HG03196 (cell line): ENCODE results near the gene ARFGEF3.
A peak's percentile ranks its signal among the peaks of the same experiment; 100 is the strongest.
"Not testable (repeated sequence)": the region's sequence is repeated elsewhere in the genome, so short reads cannot be mapped to it uniquely, and the experiment has no call there.

Experiments used
- ATAC-seq: cut with Tn5 transposase; IDR thresholded peaks from one replicate; pipeline ENCODE4 v1.9.1; 2021; ENCODE audit not compliant: unreplicated experiment

ARFGEF3 gene, protein sequence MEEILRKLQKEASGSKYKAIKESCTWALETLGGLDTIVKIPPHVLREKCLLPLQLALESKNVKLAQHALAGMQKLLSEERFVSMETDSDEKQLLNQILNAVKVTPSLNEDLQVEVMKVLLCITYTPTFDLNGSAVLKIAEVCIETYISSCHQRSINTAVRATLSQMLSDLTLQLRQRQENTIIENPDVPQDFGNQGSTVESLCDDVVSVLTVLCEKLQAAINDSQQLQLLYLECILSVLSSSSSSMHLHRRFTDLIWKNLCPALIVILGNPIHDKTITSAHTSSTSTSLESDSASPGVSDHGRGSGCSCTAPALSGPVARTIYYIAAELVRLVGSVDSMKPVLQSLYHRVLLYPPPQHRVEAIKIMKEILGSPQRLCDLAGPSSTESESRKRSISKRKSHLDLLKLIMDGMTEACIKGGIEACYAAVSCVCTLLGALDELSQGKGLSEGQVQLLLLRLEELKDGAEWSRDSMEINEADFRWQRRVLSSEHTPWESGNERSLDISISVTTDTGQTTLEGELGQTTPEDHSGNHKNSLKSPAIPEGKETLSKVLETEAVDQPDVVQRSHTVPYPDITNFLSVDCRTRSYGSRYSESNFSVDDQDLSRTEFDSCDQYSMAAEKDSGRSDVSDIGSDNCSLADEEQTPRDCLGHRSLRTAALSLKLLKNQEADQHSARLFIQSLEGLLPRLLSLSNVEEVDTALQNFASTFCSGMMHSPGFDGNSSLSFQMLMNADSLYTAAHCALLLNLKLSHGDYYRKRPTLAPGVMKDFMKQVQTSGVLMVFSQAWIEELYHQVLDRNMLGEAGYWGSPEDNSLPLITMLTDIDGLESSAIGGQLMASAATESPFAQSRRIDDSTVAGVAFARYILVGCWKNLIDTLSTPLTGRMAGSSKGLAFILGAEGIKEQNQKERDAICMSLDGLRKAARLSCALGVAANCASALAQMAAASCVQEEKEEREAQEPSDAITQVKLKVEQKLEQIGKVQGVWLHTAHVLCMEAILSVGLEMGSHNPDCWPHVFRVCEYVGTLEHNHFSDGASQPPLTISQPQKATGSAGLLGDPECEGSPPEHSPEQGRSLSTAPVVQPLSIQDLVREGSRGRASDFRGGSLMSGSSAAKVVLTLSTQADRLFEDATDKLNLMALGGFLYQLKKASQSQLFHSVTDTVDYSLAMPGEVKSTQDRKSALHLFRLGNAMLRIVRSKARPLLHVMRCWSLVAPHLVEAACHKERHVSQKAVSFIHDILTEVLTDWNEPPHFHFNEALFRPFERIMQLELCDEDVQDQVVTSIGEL (N-terminal part only)

DNA sequence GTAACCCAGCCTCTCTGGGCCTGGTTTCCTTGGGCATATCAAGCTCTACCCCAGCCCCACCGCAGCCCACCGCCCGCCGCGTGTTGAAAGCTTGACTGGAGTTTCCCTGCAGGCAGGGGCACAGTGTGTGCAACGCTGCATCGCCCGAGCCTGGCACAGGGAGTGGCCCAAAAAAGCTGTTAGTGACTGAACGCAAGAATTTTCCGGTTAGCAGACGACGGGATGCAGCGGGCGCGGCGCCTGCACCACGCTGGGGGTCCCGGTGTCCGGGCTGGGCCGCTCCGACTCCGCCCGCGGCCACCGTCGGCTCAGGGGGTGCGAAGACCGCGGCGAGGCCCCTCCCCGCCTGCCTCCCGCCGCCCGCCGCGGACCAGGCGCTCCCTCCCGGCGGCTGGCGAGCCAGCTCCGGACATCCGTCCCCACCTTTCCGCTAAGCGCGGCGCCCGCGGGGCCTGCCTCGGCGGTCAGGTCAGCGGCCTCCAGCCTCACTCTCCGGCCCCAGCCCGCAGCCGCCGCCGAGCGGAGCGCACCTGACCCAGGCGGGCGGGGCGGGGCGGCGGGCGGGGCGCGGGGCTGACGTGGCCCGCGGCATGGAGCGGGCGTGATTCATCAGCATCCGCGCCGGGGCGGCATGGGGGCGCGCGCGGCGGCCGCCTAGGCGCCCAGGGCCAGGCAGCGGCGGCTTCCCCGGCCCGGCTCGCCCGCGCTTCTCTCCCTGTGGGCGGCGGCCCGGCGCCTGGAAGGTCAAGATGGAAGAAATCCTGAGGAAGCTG is at the start of gene ARFGEF3:
TSS of gene ARFGEF3 (plus strand) at position 602 of the 773 bp plus-strand sequence. CDS start at position 750, 148 bp downstream.
- ATAC-seq: peak; percentile 83

DNA sequence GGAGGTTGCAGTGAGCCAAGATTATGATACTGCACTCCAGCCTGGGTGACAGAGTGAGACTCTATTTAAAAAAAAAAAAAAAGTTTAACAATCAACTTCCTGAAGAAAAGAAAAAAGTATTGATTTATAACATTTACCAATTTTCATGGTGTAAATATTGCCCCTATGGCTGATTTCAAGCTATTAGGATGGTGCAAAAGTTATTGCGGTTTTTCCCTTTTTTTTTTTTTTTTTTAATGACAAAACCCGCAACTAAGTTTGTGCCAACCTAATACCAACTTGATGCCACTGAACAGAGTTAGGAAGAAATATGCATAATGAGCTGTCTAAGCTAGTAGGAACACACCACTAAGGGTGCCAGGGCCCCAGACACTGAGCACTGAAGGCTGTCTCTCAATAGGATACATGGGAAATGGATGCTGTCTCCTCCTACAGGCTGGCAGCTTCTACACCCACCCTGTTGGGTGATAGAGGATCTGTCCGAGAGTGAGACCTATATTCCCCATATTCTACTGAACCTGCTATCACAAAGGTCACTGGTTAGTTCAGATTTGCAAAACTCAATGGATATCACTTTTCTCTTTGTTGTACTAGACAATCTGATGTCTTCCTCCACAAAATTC is 48.0 kb upstream of the ARFGEF3 start:
- no peak for ATAC-seq

DNA sequence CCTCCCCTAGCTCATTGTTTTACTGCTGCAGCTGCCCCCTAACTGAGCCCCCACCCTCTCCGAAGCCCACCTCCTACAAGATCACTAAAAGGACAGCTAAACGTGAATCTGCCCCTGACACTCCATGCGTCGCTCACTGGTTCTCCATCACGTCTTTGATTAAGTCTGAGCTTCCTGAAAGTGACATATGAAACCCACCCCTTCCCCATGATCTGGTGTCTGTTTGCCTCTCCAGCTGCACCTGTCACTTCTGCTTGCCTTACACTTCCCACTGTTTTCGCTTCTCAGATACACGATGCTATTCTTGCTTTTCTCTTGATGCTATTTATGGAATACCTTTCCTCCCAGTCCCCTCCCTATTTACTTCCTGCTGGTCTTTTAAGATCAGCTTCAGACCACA is 46.5 kb upstream of the ARFGEF3 start:
- no peak for ATAC-seq

DNA sequence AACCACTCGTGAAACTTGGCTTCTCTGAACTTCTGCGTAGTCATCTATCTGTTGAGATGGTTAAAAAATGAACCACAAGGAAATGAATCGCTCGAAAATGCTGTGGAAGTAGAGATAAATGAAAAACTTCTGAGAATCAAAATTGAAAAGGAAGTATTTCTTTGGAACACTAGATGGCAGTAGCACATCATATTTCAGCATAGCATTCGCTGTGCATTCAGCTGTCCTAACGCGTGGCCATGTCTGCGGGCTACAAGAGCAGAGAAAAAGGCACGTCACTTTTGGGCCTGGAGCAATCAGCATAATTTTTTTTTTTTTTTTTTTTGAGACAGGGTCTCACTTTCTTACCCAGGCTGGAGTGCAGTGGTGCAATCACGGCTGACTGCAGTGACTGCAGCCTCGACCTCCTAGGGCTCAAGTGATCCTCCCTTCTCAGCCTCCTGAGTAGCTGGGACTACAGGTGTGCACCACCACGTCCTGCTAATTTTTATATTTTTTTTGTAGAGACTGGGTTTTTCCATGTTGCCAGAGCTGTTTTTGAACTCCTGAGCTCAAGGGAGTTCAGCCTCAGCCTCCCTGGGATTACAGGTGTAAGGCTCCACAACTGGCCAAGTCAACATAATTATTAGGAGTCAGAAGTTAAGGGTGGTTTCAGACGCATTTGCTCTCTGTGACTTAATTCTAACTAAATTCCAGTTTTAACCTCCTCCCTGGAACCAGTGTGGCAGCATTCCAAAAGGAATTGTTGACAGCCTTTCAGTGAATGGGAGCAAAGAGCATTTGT is 45.7 kb upstream of the ARFGEF3 start:
- peak; percentile 79 for ATAC-seq

DNA sequence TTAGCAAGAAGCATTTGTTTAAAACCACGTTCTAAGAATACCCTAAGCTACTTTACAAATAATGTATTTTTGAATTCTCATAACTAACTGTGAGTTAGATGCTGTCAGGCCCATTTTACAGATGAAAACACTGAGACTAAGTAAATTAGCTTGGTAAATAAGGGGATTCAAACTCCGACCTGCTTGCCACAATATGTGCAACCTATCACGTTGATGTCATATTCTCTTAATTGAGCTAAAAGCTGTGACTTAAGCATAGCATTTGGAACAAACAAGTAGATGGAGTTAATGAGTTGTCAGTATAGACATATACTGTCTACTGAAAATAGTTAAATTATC is 45.1 kb upstream of the ARFGEF3 start:
- ATAC-seq: no peak

DNA sequence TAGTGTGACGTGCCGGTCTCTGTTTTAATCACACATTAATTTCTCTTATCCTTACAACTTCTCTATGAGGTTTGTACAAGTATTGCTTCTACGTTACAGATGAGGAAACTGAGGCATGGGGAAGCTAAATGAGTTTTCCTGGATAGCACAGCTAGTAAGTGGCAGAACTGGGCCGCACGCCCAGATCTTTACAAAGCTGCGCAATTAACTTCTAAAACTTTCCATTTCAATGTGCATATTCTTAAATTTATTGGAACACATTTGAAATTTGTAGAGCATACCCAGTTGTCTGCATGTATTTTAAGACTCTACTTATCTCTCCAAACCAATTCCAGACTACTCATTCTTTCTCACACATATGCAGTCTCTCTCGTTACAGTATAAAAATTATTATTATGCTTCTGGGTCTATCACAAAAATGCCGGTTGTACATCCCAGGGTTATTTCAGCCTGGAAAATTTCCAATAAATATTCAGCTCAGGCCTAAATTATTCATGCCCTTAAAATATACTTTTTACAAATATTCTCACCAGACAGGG is 44.3 kb upstream of the ARFGEF3 start:
- no peak for ATAC-seq

DNA sequence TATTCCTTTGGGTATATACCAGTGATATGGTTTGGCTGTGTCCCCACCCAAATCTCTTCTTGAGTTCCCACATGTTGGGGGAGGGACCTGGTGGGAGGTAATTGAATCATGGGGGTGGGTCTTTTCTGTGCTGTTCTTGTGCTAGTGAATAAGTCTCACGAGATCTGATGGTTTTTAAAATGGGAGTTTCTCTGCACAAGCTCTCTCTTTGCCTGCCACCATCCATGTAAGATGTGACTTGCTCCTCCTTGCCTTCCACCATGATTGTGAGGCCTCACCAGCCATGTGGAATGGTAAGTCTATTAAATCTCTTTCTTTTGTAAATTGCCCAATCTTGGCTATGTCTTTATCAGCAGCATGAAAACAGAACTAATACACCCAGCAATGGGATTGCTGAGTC is 42.5 kb upstream of the ARFGEF3 start:
- ATAC-seq: not testable (repeated sequence)

DNA sequence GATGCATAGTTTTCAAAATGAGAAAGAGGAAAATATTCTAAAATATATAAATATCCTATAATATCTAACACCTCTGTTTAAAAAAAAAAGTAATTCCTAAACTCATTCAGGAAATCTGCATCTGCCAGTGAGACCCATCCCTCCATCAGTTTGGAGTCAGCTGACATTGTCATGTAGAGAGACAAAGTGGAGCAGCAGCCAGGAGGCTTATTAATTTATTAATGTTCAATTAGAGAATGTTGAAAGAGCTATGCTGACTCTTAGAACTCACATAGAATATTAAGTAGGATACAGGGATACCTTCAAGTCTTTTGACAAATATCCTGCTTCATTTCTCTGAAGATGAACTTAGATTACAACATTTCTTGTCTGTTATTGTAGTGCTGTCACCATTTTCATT is 41.8 kb upstream of the ARFGEF3 start:
- ATAC-seq: no peak

DNA sequence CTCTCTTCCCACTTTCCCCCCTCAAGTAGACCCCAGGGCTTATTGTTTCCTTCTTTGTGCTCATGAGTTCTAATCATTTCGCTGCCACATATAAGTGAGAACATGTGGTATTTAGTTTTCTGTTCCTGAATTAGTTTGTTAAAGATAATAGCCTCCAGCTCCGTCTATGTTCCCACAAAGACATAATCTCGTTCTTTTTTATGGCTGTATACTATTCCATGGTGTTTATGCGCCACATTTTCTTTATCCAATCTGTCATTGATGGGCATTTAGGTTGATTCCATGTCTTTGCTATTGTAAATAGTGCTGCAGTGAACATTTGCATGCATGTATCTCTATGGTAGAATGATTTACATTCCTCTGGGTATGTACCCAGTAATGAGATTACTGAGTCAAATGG is 37.6 kb upstream of the ARFGEF3 start:
- ATAC-seq: no peak

DNA sequence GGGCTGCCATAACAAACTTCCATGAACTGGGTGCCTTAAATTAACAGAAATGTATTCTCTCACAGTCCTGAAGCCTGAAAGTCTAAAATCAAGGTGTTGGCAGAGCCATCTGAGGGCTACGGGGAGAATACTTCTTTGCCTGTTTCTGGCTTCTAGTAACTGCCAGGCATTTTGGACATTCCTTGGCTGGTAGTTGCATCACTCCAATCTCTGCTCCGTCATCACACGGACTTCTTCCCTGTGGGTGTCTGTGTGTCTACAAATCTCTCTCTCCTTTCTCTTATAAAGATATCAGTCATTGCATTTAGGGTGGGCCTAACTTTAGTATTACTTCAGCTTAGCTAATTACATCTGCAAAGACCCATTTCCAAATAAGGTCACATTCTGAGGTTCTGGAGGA is 33.6 kb upstream of the ARFGEF3 start:
- ATAC-seq: no peak

DNA sequence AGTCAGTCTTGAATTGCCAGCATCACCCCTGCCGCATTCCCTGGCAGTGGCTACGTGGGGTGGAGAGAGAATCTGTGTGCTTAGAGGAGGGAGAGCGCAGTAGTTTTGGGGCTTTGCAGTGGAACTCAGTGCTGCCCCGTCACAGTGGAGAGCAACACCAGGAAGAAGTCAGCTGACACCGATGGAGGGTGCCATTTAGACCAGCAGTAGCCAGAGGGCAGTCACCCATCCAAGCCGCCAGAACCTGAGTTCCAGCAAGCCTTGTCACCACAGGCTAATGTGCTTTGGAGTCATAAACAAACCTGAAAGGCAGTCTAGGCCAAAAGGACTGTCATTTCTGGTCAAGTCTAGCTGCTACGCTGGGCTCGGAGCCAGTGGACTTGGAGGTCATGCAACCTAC is 32.5 kb upstream of the ARFGEF3 start:
- no peak for ATAC-seq

DNA sequence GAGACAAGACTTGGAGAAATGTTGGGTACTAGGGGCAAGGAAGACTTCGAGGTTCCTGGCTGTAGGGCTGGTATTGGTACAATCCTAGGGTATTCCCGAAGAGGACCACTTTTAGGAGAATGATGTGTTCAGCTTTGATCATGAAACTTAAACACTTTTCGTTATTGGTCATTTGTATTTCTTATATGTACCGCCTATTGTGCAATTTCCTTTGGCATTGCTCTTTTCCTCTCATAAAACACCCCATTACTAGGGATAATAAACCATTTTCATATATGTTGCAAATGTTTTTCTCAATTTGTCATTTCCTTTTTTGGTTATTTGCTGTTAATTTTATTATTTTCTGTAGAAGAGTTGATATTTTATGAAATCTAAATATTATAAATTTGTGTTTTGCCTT is 18.9 kb upstream of the ARFGEF3 start:
- ATAC-seq: no peak

DNA sequence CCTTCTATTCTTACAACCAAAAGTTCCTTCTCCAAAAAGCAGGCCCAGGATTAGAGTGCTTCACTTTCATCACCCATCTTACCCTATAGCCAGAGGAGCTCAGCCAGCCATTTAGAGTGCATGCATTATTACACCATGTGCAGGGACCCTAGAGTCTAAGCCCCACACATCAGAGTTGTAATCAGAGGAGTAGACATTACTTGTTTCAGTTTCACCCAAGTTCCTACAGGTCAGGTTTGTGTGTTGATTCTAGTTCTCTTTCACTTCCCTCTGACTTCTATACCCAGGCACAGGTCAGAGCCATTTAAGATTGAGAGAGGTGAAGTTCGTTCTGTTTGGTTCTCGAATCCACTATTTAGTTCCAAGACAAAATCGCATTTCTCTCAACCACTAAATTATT is 16.3 kb upstream of the ARFGEF3 start:
- peak; percentile 63 for ATAC-seq

DNA sequence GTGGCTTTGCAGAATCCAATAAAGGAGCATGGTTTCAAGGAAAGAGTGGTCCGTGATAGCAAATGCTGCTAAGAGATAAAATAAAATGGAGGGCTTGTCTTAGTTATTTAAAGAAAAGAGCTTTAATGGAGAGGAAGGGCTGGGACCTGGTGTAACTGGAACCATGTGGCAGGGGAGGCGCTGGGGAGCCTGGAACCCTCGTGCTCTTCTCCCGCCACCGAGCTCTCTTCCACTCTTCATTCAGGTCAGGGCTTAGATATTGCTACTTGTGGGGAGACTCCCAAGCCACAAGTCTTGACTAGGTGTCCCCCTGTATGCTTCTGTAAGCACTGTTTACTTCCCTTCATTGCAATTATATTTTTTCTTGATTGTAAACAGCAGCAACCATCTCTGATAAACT is 15.2 kb upstream of the ARFGEF3 start:
- ATAC-seq: no peak

DNA sequence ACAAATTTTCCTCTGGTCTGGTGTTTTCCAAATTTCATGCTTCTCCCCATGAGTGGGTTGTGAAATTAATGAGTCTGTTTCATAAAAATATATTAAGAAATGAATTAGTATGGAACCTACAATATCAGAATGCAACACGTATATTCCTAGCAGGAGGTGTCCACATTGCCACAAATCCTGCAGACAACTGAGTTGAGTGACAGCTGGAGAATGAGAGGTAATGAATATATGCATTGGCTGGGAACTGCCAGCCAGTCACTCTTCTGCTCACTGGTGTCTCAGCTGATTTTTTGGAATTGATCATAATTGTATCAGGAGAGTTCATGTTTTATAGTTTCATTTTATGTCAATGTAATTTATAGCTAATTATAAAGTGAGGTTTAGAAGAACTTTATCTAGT is 6.3 kb upstream of the ARFGEF3 start:
- no peak for ATAC-seq

DNA sequence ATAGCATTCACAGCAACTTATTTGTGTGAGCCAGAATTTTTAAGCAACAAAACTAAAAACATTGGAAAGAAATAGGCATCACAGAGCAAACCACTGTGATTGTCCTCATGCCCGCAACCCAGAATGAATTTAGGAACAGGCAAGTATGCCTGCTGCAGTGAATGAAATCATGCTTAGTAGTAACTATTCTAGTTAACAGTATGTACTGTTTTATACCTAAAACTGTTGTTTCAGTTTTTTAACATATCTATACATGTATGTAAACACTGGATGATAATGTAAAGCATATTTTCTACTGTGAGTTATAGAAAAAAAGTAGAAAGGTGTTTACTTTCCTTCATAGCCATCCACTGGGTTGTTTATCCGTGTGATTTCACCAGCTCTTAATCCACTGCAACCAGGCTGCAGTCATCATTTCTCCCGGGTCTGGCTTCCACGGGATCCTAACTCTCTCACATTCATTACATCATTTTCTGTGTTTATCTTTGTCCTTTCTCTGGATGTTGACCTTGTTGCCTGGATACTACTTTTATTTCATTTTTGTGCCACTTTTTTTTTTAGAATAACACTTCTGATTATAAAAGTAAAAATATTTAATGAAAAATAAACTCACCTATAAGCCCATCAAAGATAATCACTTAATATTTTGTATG is 3.6 kb upstream of the ARFGEF3 start:
- no peak for ATAC-seq

DNA sequence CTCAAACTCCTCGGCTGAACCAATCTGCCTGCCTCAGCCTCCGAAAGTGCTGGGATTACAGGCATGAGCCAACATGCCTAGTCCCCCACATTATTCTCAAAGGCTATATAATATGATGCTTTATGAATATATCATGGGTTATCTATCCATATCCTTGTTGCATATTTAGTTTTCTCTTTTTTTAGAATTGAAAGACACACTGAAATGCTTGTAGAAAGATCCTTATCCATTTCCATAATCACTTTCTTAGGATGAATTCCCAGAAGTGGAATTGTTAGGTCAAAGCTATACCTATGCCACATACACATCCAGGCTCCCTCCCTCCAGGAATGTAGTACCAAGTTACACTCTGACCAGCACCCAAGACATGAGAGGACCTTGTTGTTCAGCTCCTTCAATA is 2.5 kb upstream of the ARFGEF3 start:
- no peak for ATAC-seq

DNA sequence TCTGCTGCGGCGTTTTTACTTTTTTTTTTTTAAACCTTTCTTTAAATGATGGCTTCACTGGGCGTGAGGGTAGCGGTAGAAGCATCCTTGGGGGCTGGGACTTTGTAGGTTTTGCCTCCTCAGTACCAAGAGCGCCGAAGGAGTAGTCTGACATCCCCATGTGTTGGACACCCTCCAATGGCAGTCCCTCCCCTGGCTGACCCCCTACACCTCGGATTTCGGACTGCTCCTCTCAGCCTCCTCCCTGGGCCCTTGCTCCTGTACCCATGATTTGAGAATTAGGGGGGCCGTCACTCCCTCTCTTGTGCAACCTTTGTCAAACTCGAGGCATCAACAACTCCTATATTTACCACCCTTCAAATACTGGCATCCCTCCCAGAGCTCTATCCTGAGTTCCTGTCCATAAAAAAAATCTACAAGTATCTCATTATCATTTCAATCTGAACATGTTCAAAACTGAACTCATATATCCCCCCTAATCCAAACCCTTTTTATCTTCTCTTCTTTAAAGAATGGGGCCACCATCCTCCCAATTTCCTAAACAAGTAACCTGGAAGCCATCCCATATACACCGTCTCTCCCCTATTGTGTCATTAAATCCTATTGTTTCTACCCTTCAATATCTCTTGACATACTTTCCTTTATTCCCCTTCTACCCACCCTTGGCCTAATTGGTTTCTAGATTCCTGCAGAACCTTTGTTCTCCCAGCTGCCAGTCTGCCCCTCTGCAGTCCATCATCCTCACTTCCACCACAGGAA is 1.2 kb upstream of the ARFGEF3 start:
- no peak for ATAC-seq
